Trophoblast cell (in vitro differentiated cells and primary cell): ENCODE results near the gene KRT74.

Source experiments
- DNase-seq, 2 donors: peaks; one replicate each; pipeline ENCODE4 v3.0.0-alpha.2; 2016
- H2AFZ ChIP-seq: 2 replicates; pipeline ENCODE4 v1.6.1; 2013; ENCODE audit warnings: low read length, moderate library complexity, mild to moderate bottlenecking; ENCODE audit not compliant: insufficient read depth, poor library complexity
- H2AK5ac ChIP-seq: 2 replicates; pipeline ENCODE4 v1.6.1; 2013; ENCODE audit warnings: mild to moderate bottlenecking, low read length
- H2BK120ac ChIP-seq: 2 replicates; pipeline ENCODE4 v1.6.1; 2013; ENCODE audit warnings: low read length, mild to moderate bottlenecking, moderate library complexity; ENCODE audit not compliant: insufficient read depth, poor library complexity
- H2BK12ac ChIP-seq: 2 replicates; pipeline ENCODE4 v1.6.1; 2013; ENCODE audit warnings: mild to moderate bottlenecking, low read length, moderate library complexity
- H2BK5ac ChIP-seq: 2 replicates; pipeline ENCODE4 v1.6.1; 2013; ENCODE audit warnings: low read length, low read depth, moderate library complexity, mild to moderate bottlenecking; ENCODE audit not compliant: poor library complexity
- H3K14ac ChIP-seq: 2 replicates; pipeline ENCODE4 v1.6.1; 2013; ENCODE audit warnings: mild to moderate bottlenecking, low read length
- H3K18ac ChIP-seq: 2 replicates; pipeline ENCODE4 v1.6.1; 2013; ENCODE audit warnings: mild to moderate bottlenecking, low read length
- H3K23ac ChIP-seq: 2 replicates; pipeline ENCODE4 v1.6.1; 2013; ENCODE audit warnings: low read length
- H3K27ac ChIP-seq: 2 replicates; pipeline ENCODE4 v1.5.1; 2013; ENCODE audit warnings: low read depth, mild to moderate bottlenecking, inconsistent platforms, low read length, moderate library complexity
- H3K27me3 ChIP-seq: 2 replicates; pipeline ENCODE4 v1.6.1; 2013; ENCODE audit warnings: inconsistent platforms, mild to moderate bottlenecking, low read length, moderate library complexity; ENCODE audit not compliant: insufficient read depth
- H3K36me3 ChIP-seq, 2 experiments: 1 replicate in 1 of 2; 2 replicates in 1 of 2; pipeline ENCODE4 v1.6.1; 2013; ENCODE audit warnings: low read length in 2 of 2, mild to moderate bottlenecking in 2 of 2, moderate library complexity in 1 of 2; ENCODE audit not compliant: insufficient read depth in 2 of 2, control insufficient read depth in 1 of 2
- H3K4ac ChIP-seq: 2 replicates; pipeline ENCODE4 v1.6.1; 2013; ENCODE audit warnings: low read depth, mild to moderate bottlenecking, low read length, moderate library complexity
- H3K4me1 ChIP-seq, 2 experiments: 1 replicate in 1 of 2; 2 replicates in 1 of 2; pipeline ENCODE4 v1.6.1; 2013; ENCODE audit warnings: low read length in 2 of 2, mild to moderate bottlenecking in 2 of 2, moderate library complexity in 1 of 2; ENCODE audit not compliant: insufficient read depth in 2 of 2, control insufficient read depth in 1 of 2
- H3K4me2 ChIP-seq: 2 replicates; pipeline ENCODE4 v1.6.1; 2013; ENCODE audit warnings: inconsistent platforms, mild to moderate bottlenecking, low read length, moderate library complexity
- H3K4me3 ChIP-seq: 2 replicates; pipeline ENCODE4 v1.5.1; 2013; ENCODE audit warnings: mild to moderate bottlenecking, low read depth, low read length, inconsistent platforms
- H3K79me1 ChIP-seq: one replicate; pipeline ENCODE4 v1.6.1; 2013; ENCODE audit warnings: low read length
- H3K79me2 ChIP-seq: 2 replicates; pipeline ENCODE4 v1.6.1; 2013; ENCODE audit warnings: low read length, mild to moderate bottlenecking; ENCODE audit not compliant: control insufficient read depth, insufficient read depth, poor library complexity
- H3K9ac ChIP-seq: 2 replicates; pipeline ENCODE4 v1.6.1; 2013; ENCODE audit warnings: mild to moderate bottlenecking, low read length
- H3K9me3 ChIP-seq: 2 replicates; pipeline ENCODE4 v1.6.1; 2013; ENCODE audit warnings: low read depth, mild to moderate bottlenecking, control low read depth, inconsistent platforms, low read length; ENCODE audit not compliant: insufficient read depth
- H4K12ac ChIP-seq: 2 replicates; pipeline ENCODE4 v1.6.1; 2013; ENCODE audit warnings: low read depth, mild to moderate bottlenecking, low read length, moderate library complexity
- H4K8ac ChIP-seq: 2 replicates; pipeline ENCODE4 v1.6.1; 2013; ENCODE audit warnings: low read depth, mild to moderate bottlenecking, low read length, moderate library complexity
- H4K91ac ChIP-seq: one replicate; pipeline ENCODE4 v1.6.1; 2013; ENCODE audit warnings: low read depth, mild to moderate bottlenecking, low read length, moderate library complexity
- WGBS: extraction: QIAGEN DNeasy Blood & Tissue Kit; methylation state at CpG from one replicate; pipeline ENCODE4 v1.1.7; 2013; ENCODE audit warnings: missing lambda C conversion rate; ENCODE audit not compliant: insufficient read length, insufficient coverage; ENCODE audit errors: extremely low coverage; 5-methylcytosine and 5-hydroxymethylcytosine counted together

The KRT74 gene

GRCh38 chr12:52532636-52533035 lies 41.0 kb downstream of the KRT74 start:
- Histone ChIP-seq H3K9ac (no peak overlapping the region), H2AK5ac (no peak overlapping the region), H2AFZ (no peak overlapping the region), H3K36me3 (no peaks in the 10 kb centered on the region), H3K23ac (no peak overlapping the region), H3K4me1 (no peaks in the 10 kb centered on the region), H4K91ac (no peak overlapping the region), H3K18ac (no peak overlapping the region), H3K14ac (no peak overlapping the region), H3K79me2 (no peaks in the 10 kb centered on the region), H2BK120ac (no peak overlapping the region), H2BK12ac (no peak overlapping the region), H4K12ac (no peak overlapping the region), H3K4ac (no peak overlapping the region), H4K8ac (no peak overlapping the region), H3K27me3 (no peaks in the 10 kb centered on the region), H3K79me1 (no peaks in the 10 kb centered on the region), H3K4me3 (no peak overlapping the region), H2BK5ac (no peak overlapping the region), H3K27ac (no peak overlapping the region), H3K9me3 (peaks cover 4% of the 10 kb centered on the region), H3K4me2 (no peak overlapping the region)
- WGBS: no CpG with 5 or more reads among the region's 4 CpGs
- DNase-seq: no peak

- no peak overlapping the region for H2AK5ac ChIP-seq
- H3K14ac ChIP-seq: no peak overlapping the region
- H3K79me2 ChIP-seq: no peaks in the 10 kb centered on the region
- H3K18ac ChIP-seq: no peak overlapping the region
- H3K9me3 ChIP-seq: peaks cover 4% of the 10 kb centered on the region
- H3K4ac ChIP-seq: no peak overlapping the region
- H3K4me2 ChIP-seq: no peak overlapping the region
- H3K36me3 ChIP-seq: no peaks in the 10 kb centered on the region
- no peak overlapping the region for H4K12ac ChIP-seq
- H2BK120ac ChIP-seq: no peak overlapping the region
- no peak overlapping the region for H2AFZ ChIP-seq
- no peak overlapping the region for H3K27ac ChIP-seq
- H3K27me3 ChIP-seq: no peaks in the 10 kb centered on the region
- no peak overlapping the region for H2BK12ac ChIP-seq
- no peak overlapping the region for H4K8ac ChIP-seq
- no peaks in the 10 kb centered on the region for H3K4me1 ChIP-seq
- H3K23ac ChIP-seq: no peak overlapping the region
- H3K4me3 ChIP-seq: no peak overlapping the region
- no peak overlapping the region for H4K91ac ChIP-seq
- no peaks in the 10 kb centered on the region for H3K79me1 ChIP-seq
- H3K9ac ChIP-seq: no peak overlapping the region
- no peak overlapping the region for H2BK5ac ChIP-seq
- no peak for DNase-seq
- WGBS: no CpG with 5 or more reads among the region's 18 CpGs
These were observed 41.9 kb downstream of the KRT74 start for GRCh38 chr12:52531566-52532300.

- Histone ChIP-seq H4K12ac (no peak overlapping the region), H3K9me3 (peaks cover 4% of the 10 kb centered on the region), H3K18ac (no peak overlapping the region), H3K79me2 (no peaks in the 10 kb centered on the region), H3K14ac (no peak overlapping the region), H3K27me3 (no peaks in the 10 kb centered on the region), H3K23ac (no peak overlapping the region), H4K8ac (no peak overlapping the region), H3K27ac (no peak overlapping the region), H3K36me3 (no peaks in the 10 kb centered on the region), H3K4me3 (no peak overlapping the region), H3K4me2 (no peak overlapping the region), H2AK5ac (no peak overlapping the region), H4K91ac (no peak overlapping the region), H2BK12ac (no peak overlapping the region), H3K9ac (no peak overlapping the region), H3K4ac (no peak overlapping the region), H2BK5ac (no peak overlapping the region), H3K4me1 (no peaks in the 10 kb centered on the region), H2AFZ (no peak overlapping the region), H2BK120ac (no peak overlapping the region), H3K79me1 (no peaks in the 10 kb centered on the region)
- DNase-seq: no peak
- WGBS: no CpG with 5 or more reads among the region's 2 CpGs
These were observed 42.7 kb downstream of the KRT74 start for GRCh38 chr12:52530905-52531304.

- Histone ChIP-seq H3K79me1 (no peaks in the 10 kb centered on the region), H2AFZ (no peak overlapping the region), H4K12ac (no peak overlapping the region), H3K9ac (no peak overlapping the region), H2AK5ac (no peak overlapping the region), H2BK12ac (no peak overlapping the region), H4K91ac (no peak overlapping the region), H3K14ac (no peak overlapping the region), H3K23ac (no peak overlapping the region), H3K36me3 (no peaks in the 10 kb centered on the region), H2BK120ac (no peak overlapping the region), H3K4me3 (no peak overlapping the region), H3K27me3 (no peaks in the 10 kb centered on the region), H2BK5ac (no peak overlapping the region), H4K8ac (no peak overlapping the region), H3K4me1 (no peaks in the 10 kb centered on the region), H3K9me3 (peaks cover 4% of the 10 kb centered on the region), H3K4me2 (no peak overlapping the region), H3K18ac (no peak overlapping the region), H3K4ac (no peak overlapping the region), H3K27ac (no peak overlapping the region), H3K79me2 (no peaks in the 10 kb centered on the region)
- no CpG with 5 or more reads among the region's 2 CpGs for WGBS
- no peak for DNase-seq
These were observed 43.3 kb downstream of the KRT74 start for GRCh38 chr12:52530366-52530765.
